CD4-positive, alpha-beta memory T cell (primary cell): Measurements from ENCODE around the gene JADE3. TPM values are rescaled to one million over a fixed set of nuclear protein-coding genes. Genes with fewer than 3 reads are reported as not detected.
A peak's percentile ranks its signal among the peaks of the same experiment; 100 is the strongest.

Source experiments
- CTCF ChIA-PET: fragments of 350-600 bp; sonication (Branson Sonifier 250); formaldehyde crosslinking; loops from one replicate; lab custom pipeline; 2021; ENCODE audit warnings: inconsistent platforms; ENCODE audit not compliant: partially characterized antibody; lab: Charles Lee
- POLR2A ChIA-PET: fragments of 350-600 bp; sonication (Branson Sonifier 250); formaldehyde crosslinking; loops from one replicate; lab custom pipeline; 2021; ENCODE audit not compliant: partially characterized antibody; lab: Charles Lee
- DNase-seq, 5 donors: peaks; one replicate each; pipeline versions ENCODE4 v3.0.0 to v3.0.0-alpha.2; 2020 to 2022; ENCODE audit warnings: mixed read lengths in 1 of 5
- H3K27ac ChIP-seq: one replicate; pipeline ENCODE4 v1.7.0; 2013; ENCODE audit warnings: low read depth, low read length
- H3K27me3 ChIP-seq: 2 replicates; pipeline ENCODE4 v1.7.0; 2013; ENCODE audit warnings: mild to moderate bottlenecking, low read length, moderate library complexity; ENCODE audit not compliant: insufficient read depth
- H3K36me3 ChIP-seq: 2 replicates; pipeline ENCODE4 v1.7.0; 2013; ENCODE audit warnings: mild to moderate bottlenecking, low read length, moderate library complexity; ENCODE audit not compliant: insufficient read depth
- H3K4me1 ChIP-seq: 2 replicates; pipeline ENCODE4 v1.7.0; 2013; ENCODE audit warnings: mild to moderate bottlenecking, low read length, moderate library complexity; ENCODE audit not compliant: insufficient read depth
- H3K4me3 ChIP-seq, 2 donors: one replicate each; pipeline ENCODE4 v1.7.0; 2013; ENCODE audit warnings: low read length in 2 of 2, mild to moderate bottlenecking in 1 of 2
- H3K9me3 ChIP-seq, 2 donors: one replicate each; pipeline ENCODE4 v1.7.0; 2013; ENCODE audit warnings: low read length in 2 of 2, control low read depth in 1 of 2; ENCODE audit not compliant: control insufficient read depth in 1 of 2
- H3K27ac Mint-ChIP-seq, 7 donors: one replicate each; pipeline ENCODE4 v1.8.0; 2020 to 2021; ENCODE audit warnings: mixed read lengths in 7 of 7, mild to moderate bottlenecking in 6 of 7, inconsistent platforms in 3 of 7, moderate library complexity in 3 of 7
- H3K27me3 Mint-ChIP-seq, 2 donors: one replicate each; pipeline ENCODE4 v1.8.0; 2020 to 2021; ENCODE audit warnings: mixed read lengths in 2 of 2
- H3K36me3 Mint-ChIP-seq, 2 donors: one replicate each; pipeline ENCODE4 v1.8.0; 2020 to 2021; ENCODE audit warnings: mixed read lengths in 2 of 2, inconsistent platforms in 1 of 2, mild to moderate bottlenecking in 1 of 2
- H3K4me1 Mint-ChIP-seq, 4 donors: one replicate each; pipeline ENCODE4 v1.8.0; 2020 to 2021; ENCODE audit warnings: mixed read lengths in 4 of 4, mild to moderate bottlenecking in 1 of 4
- H3K4me3 Mint-ChIP-seq, 8 donors: one replicate each; pipeline ENCODE4 v1.8.0; 2020 to 2021; ENCODE audit warnings: mixed read lengths in 8 of 8, mild to moderate bottlenecking in 7 of 8, moderate library complexity in 6 of 8, inconsistent platforms in 3 of 8
- H3K9me3 Mint-ChIP-seq, 8 donors: one replicate each; pipeline ENCODE4 v1.8.0; 2020 to 2021; ENCODE audit warnings: mixed read lengths in 8 of 8, mild to moderate bottlenecking in 5 of 8, inconsistent platforms in 3 of 8, moderate library complexity in 1 of 8
- intact Hi-C: fragments of 100-400 bp; cut with micrococcal nuclease; formaldehyde crosslinking; loops from one replicate; pipeline ENCODE4 v1.15.1; 2023
- polyA plus RNA-seq, 2 donors: library from polyadenylated mRNA; unstranded; fragments of 300-500 nt; fragmentation: Illumina TruSeq; gene quantifications; one replicate each; pipeline ENCODE4 v1.2.3, GENCODE V29; 2021
- total RNA-seq, 2 experiments: library from RNA; stranded (reverse); gene quantifications; one replicate each; pipeline ENCODE4 v1.2.3, GENCODE V29; 2021

JADE3 gene
- total and polyA plus RNA-seq, 4 experiments from 2014 or later = 0.25 to 0.58 (median 0.44) TPM; not detected in 1

DNA sequence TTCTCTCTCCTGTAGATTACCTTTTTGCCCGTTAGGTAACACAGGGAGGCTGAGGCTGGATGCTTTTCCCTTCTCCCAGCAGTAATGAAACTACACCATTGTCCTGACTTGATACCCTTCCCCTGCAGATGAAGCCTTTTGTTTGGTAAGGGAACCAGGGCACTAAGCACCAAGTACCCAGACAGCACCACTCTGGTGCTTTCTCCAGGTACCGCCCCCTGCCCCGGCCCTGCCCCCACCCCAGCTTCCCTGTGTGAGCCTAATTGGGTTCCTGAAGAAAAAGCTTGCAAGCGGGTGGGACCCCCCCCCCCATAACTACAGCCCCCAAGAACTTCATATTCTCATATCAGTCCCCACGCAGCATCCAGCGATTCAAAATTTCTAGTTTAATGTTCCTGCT, 79.8 kb downstream of the JADE3 start:
- Histone ChIP-seq H3K36me3 (no peaks in the 10 kb centered on the region), H3K4me1 (no peaks in the 10 kb centered on the region), H3K9me3 (no peaks in the 10 kb centered on the region), H3K27me3 (no peaks in the 10 kb centered on the region), H3K4me3 (no peak overlapping the region), H3K27ac (no peak overlapping the region)
- intact Hi-C loops = no loop called here
- no peak overlapping the region for H3K4me3 Mint-ChIP-seq
- CTCF ChIA-PET = no interaction called here
- no peak for DNase-seq
- H3K36me3 Mint-ChIP-seq = no peaks in the 10 kb centered on the region
- POLR2A ChIA-PET = no interaction called here
- no peaks in the 10 kb centered on the region for H3K4me1 Mint-ChIP-seq
- no peaks in the 10 kb centered on the region for H3K27me3 Mint-ChIP-seq
- H3K27ac Mint-ChIP-seq = no peak overlapping the region
- peaks cover 0 to 14% (median 2%) of the 10 kb centered on the region in 8 donors for H3K9me3 Mint-ChIP-seq

DNA sequence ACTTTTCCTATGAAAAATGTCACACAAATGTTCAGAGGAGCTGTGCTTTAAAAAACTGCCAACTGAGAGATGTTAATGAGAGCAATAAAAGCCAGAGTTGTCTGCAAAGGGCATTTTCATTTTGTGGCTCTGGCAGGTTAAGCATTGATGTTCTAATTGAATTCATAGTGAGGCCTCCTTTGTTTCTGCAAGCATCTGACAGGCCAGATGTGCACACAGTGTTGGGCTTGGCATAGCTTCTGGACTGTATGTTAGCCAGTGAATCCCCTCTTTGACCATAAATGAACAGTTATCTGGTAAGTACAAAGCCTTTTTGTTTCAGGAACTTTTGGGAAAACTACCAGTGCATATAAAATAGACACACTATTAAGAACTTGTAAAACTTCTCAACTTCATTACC, 81.9 kb downstream of the JADE3 start:
- H3K4me1 ChIP-seq = no peaks in the 10 kb centered on the region
- no peaks in the 10 kb centered on the region for H3K4me1 Mint-ChIP-seq
- POLR2A ChIA-PET = no interaction called here
- no peaks in the 10 kb centered on the region for H3K9me3 ChIP-seq
- no peaks in the 10 kb centered on the region for H3K27me3 ChIP-seq
- DNase-seq = no peak
- CTCF ChIA-PET = no interaction called here
- intact Hi-C loops = no loop called here
- no peaks in the 10 kb centered on the region for H3K36me3 ChIP-seq
- H3K36me3 Mint-ChIP-seq = no peaks in the 10 kb centered on the region
- H3K27me3 Mint-ChIP-seq = no peaks in the 10 kb centered on the region
- peaks cover 0 to 14% (median 3%) of the 10 kb centered on the region in 8 donors for H3K9me3 Mint-ChIP-seq
- H3K27ac Mint-ChIP-seq = no peak overlapping the region
- no peak overlapping the region for H3K4me3 Mint-ChIP-seq
- no peak overlapping the region for H3K4me3 ChIP-seq
- no peak overlapping the region for H3K27ac ChIP-seq

DNA sequence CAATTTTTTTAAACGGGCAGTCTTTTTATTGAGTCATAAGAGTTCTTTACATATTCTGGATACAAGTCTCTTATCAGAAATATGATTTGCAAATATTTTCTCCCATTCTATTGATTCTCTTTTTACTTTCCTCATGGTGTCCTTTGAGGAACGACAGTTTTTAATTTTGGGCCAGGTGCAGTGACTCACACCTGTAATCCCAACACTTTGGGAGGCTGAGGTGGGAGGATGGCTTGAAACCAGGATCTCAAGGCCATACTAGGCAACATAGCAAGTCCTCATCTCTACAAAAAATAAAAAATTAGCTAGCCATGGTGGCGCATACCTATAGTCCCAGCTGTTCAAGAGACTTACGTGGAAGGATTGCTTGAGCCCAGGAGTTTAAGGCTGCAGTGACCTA, 99.9 kb downstream of the JADE3 start:
- Histone ChIP-seq H3K9me3 (no peaks in the 10 kb centered on the region), H3K36me3 (no peaks in the 10 kb centered on the region), H3K27me3 (no peaks in the 10 kb centered on the region), H3K27ac (no peak overlapping the region), H3K4me3 (no peak overlapping the region), H3K4me1 (no peaks in the 10 kb centered on the region)
- peaks cover 0 to 3% (median 0%) of the 10 kb centered on the region in 8 donors for H3K9me3 Mint-ChIP-seq
- intact Hi-C loops = no loop called here
- H3K4me1 Mint-ChIP-seq = no peaks in the 10 kb centered on the region
- H3K4me3 Mint-ChIP-seq = no peak overlapping the region
- H3K27me3 Mint-ChIP-seq = no peaks in the 10 kb centered on the region
- ChIA-PET CTCF (no interaction called here), POLR2A (no interaction called here)
- DNase-seq = no peak
- H3K36me3 Mint-ChIP-seq = no peaks in the 10 kb centered on the region
- H3K27ac Mint-ChIP-seq = no peak overlapping the region

DNA sequence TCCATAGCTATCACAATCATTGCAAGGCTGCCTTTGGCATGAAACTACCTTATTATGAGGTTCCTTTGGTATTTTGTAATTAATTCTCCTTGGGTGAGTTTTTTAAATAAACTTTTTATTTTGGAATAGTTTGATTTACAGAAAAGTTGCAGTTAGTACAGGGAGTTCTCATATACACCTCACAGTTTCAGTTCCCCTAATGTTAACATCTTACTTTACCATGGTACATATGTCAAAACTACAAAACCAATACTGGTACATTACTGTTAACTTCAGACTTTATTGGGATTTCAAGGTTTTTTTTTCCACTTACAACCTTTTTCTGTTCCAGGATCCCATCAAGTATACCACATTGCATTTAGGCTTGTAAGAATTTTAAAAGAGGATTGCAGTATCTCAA, 114.0 kb downstream of the JADE3 start:
- intact Hi-C loops = no loop called here
- no peaks in the 10 kb centered on the region for H3K27me3 Mint-ChIP-seq
- no peaks in the 10 kb centered on the region for H3K36me3 Mint-ChIP-seq
- no peaks in the 10 kb centered on the region for H3K4me1 Mint-ChIP-seq
- H3K9me3 Mint-ChIP-seq = no peaks in the 10 kb centered on the region
- DNase-seq = no peak
- H3K4me1 ChIP-seq = no peaks in the 10 kb centered on the region
- H3K4me3 Mint-ChIP-seq = no peak overlapping the region
- H3K27ac ChIP-seq = no peak overlapping the region
- H3K9me3 ChIP-seq = no peaks in the 10 kb centered on the region
- no peaks in the 10 kb centered on the region for H3K27me3 ChIP-seq
- CTCF ChIA-PET = no interaction called here
- H3K36me3 ChIP-seq = no peaks in the 10 kb centered on the region
- no peak overlapping the region for H3K27ac Mint-ChIP-seq
- POLR2A ChIA-PET = no interaction called here
- H3K4me3 ChIP-seq = no peak overlapping the region

DNA sequence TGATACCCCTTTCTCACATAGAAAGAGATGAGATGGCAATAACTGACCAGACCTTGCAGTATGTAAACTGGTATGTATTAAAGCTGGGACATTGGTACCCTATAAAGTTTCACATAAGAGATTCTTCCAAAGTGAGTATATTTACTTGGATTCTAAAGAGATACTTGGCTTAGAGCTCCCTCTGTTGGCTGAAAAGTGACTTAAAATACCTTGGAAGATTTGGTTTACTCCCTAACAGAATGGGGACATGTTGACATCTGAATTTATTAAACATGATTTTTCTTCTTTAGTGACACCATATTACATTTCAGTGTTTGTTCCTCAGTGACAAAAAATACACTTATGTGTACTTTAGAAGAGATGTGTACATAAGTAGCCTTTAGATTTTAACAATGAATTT, 118.1 kb downstream of the JADE3 start:
- ChIA-PET CTCF (interaction anchor here (1.0 to 2.2 kb wide), 6 partner anchors 8 to 272 kb away, joined by 3 to 6 read pairs (median 5); partner anchors contain the start of gene SLC9A7), POLR2A (no interaction called here)
- Mint-ChIP-seq H3K9me3 (no peaks in the 10 kb centered on the region), H3K4me3 (no peak overlapping the region), H3K4me1 (no peaks in the 10 kb centered on the region), H3K27me3 (no peaks in the 10 kb centered on the region), H3K36me3 (no peaks in the 10 kb centered on the region), H3K27ac (no peak overlapping the region)
- Histone ChIP-seq H3K27ac (no peak overlapping the region), H3K9me3 (no peaks in the 10 kb centered on the region), H3K27me3 (no peaks in the 10 kb centered on the region), H3K36me3 (no peaks in the 10 kb centered on the region), H3K4me3 (no peak overlapping the region), H3K4me1 (no peaks in the 10 kb centered on the region)
- peak in 4 of 5 donors; percentile 12 to 39 (median 32) for DNase-seq
- intact Hi-C loops = loop anchor here (1.0 kb wide), 1 partner anchor 127 kb away; no protein-coding TSS in a partner anchor

DNA sequence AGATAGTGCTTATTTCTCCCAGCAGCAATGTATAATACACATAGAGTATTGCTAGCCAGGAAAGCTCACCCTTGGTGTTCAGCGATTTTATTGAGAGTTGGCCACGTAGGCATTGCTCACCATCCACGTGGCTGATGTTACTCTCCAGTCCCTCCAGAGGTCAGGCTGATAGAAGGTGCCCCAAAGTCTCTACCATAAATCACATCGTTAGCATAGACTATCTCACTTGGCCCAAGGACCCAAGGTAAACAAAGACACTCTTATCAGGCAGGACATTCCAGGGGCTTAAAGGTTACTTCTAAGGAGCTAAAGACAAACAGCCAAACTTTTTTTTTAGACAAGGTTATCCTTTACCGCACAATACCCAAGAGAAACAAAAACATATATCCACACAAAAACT, 135.8 kb downstream of the JADE3 start:
- Histone ChIP-seq H3K27ac (no peak overlapping the region), H3K9me3 (no peaks in the 10 kb centered on the region), H3K4me3 (no peak overlapping the region), H3K27me3 (no peaks in the 10 kb centered on the region), H3K4me1 (no peaks in the 10 kb centered on the region), H3K36me3 (no peaks in the 10 kb centered on the region)
- peaks cover 0 to 15% (median 9%) of the 10 kb centered on the region in 8 donors for H3K9me3 Mint-ChIP-seq
- peaks cover 0 to 3% of the 10 kb centered on the region in 2 donors for H3K36me3 Mint-ChIP-seq
- H3K27ac Mint-ChIP-seq = no peak overlapping the region
- ChIA-PET POLR2A (no interaction called here), CTCF (no interaction called here)
- no peak overlapping the region for H3K4me3 Mint-ChIP-seq
- DNase-seq = no peak
- intact Hi-C loops = no loop called here
- no peaks in the 10 kb centered on the region for H3K4me1 Mint-ChIP-seq
- no peaks in the 10 kb centered on the region for H3K27me3 Mint-ChIP-seq

DNA sequence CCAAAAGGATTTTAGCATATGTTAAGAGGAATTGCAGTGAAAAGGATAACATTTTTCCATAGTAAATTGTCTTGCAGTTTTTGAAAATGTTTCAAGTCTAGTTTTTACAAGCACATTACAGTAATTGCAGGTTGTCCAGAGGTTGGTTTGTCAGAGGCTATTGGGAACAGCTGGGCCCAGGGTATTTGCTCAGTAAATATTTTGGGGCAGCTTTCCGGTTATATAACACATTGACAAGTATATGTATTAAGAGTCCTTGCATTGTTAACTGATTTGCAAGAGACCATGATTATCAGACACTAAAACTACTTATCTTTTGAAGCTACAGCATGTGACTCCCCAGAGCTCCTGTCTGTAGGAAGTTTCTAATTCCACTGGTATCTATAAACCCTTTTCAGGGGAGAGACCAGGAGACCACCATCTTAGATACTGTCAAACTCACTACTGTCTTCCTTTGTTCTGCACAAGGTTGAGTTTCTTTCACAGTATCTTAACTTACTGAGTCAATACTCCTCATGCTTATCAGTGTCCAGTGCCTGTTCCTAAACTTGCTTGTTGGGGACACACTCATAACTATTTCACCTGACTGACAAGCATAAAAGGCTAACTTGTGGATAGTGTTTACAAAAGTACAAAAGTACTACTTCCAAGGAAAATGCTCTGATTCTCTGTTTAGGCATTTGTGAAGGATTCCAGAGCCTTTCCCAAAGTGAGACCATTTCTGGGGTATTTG, 147.1 kb downstream of the JADE3 start:
- intact Hi-C loops = no loop called here

More for the DNA sequence above, 147.1 kb downstream of the JADE3 start:
- H3K4me1 ChIP-seq = no peaks in the 10 kb centered on the region
- Mint-ChIP-seq H3K4me1 (no peaks in the 10 kb centered on the region), H3K36me3 (no peaks in the 10 kb centered on the region), H3K27ac (no peak overlapping the region), H3K27me3 (no peaks in the 10 kb centered on the region), H3K9me3 (no peaks in the 10 kb centered on the region), H3K4me3 (no peak overlapping the region)
- no peaks in the 10 kb centered on the region for H3K9me3 ChIP-seq
- DNase-seq = no peak
- H3K36me3 ChIP-seq = no peaks in the 10 kb centered on the region
- H3K27ac ChIP-seq = no peak overlapping the region
- H3K27me3 ChIP-seq = no peaks in the 10 kb centered on the region
- H3K4me3 ChIP-seq = no peak overlapping the region
- POLR2A ChIA-PET = interaction anchor here (0.7 kb wide), 1 partner anchor 9 kb away, joined by 4 read pairs; no protein-coding TSS in a partner anchor
- CTCF ChIA-PET = no interaction called here
